Nephron progenitor cell (in vitro differentiated cells): ENCODE measurements around the gene CEP162.
"Not testable (repeated sequence)": the region's sequence is repeated elsewhere in the genome, so short reads cannot be mapped to it uniquely, and the experiment has no call there.

Experiments
- DNase-seq: peaks from one replicate; pipeline ENCODE4 v3.0.0; 2021
- H3K27ac Mint-ChIP-seq: 2 replicates; pipeline ENCODE4 v1.8.0; 2021; ENCODE audit warnings: mild to moderate bottlenecking, moderate library complexity, mixed read lengths
- H3K27me3 Mint-ChIP-seq: 2 replicates; pipeline ENCODE4 v1.8.0; 2021; ENCODE audit warnings: mild to moderate bottlenecking, low read depth, mixed read lengths; ENCODE audit not compliant: poor library complexity
- H3K36me3 Mint-ChIP-seq: 2 replicates; pipeline ENCODE4 v1.8.0; 2021; ENCODE audit warnings: low read depth, mixed read lengths
- H3K4me1 Mint-ChIP-seq: 2 replicates; pipeline ENCODE4 v1.8.0; 2021; ENCODE audit warnings: mixed read lengths
- H3K4me3 Mint-ChIP-seq: 2 replicates; pipeline ENCODE4 v1.8.0; 2021; ENCODE audit warnings: mild to moderate bottlenecking, moderate library complexity, mixed read lengths
- H3K9me3 Mint-ChIP-seq: 2 replicates; pipeline ENCODE4 v1.8.0; 2021; ENCODE audit warnings: mild to moderate bottlenecking, moderate library complexity, mixed read lengths
- CTCF ChIP-seq: fragments of 200-600 bp; sonication (generic); IDR thresholded peaks from 2 replicates; pipeline ENCODE4 v1.5.0; 2021; ENCODE audit warnings: antibody characterized with exemption

Gene CEP162

GRCh38 chr6:84137051-84137375 is 90.4 kb downstream of the CEP162 start:
- no peak overlapping the region for H3K4me3 Mint-ChIP-seq
- DNase-seq, result no peak
- peaks cover 29% of the 10 kb centered on the region for H3K9me3 Mint-ChIP-seq
- no peak for TF ChIP-seq CTCF
- no peak overlapping the region for H3K27ac Mint-ChIP-seq
- peaks cover 39% of the 10 kb centered on the region for H3K4me1 Mint-ChIP-seq
- no peaks in the 10 kb centered on the region for H3K27me3 Mint-ChIP-seq
- peaks cover 64% of the 10 kb centered on the region for H3K36me3 Mint-ChIP-seq

GRCh38 chr6:84136364-84137050 is 90.9 kb downstream of the CEP162 start:
- TF ChIP-seq CTCF, result no peak
- DNase-seq, result no peak
- Mint-ChIP-seq H3K4me1 (peaks cover 34% of the 10 kb centered on the region), H3K27me3 (no peaks in the 10 kb centered on the region), H3K4me3 (no peak overlapping the region), H3K36me3 (peaks cover 69% of the 10 kb centered on the region), H3K9me3 (peaks cover 34% of the 10 kb centered on the region), H3K27ac (no peak overlapping the region)

GRCh38 chr6:84135291-84135690 is 92.2 kb downstream of the CEP162 start:
- TF ChIP-seq CTCF, result no peak
- H3K4me1 Mint-ChIP-seq, result peaks cover 22% of the 10 kb centered on the region
- DNase-seq, result no peak
- peaks cover 46% of the 10 kb centered on the region for H3K9me3 Mint-ChIP-seq
- no peak overlapping the region for H3K27ac Mint-ChIP-seq
- peaks cover 79% of the 10 kb centered on the region for H3K36me3 Mint-ChIP-seq
- H3K4me3 Mint-ChIP-seq, result no peak overlapping the region
- H3K27me3 Mint-ChIP-seq, result no peaks in the 10 kb centered on the region

- H3K4me3 Mint-ChIP-seq, H3K27me3 Mint-ChIP-seq, H3K4me1 Mint-ChIP-seq, H3K27ac Mint-ChIP-seq, DNase-seq: not testable (repeated sequence)
- H3K9me3 Mint-ChIP-seq, result peaks cover 54% of the 10 kb centered on the region
- peaks cover 76% of the 10 kb centered on the region for H3K36me3 Mint-ChIP-seq
Measured at GRCh38 chr6:84133385-84133784, 94.1 kb downstream of the CEP162 start.

- H3K27me3 Mint-ChIP-seq, H3K4me3 Mint-ChIP-seq, DNase-seq, H3K4me1 Mint-ChIP-seq, H3K27ac Mint-ChIP-seq: not testable (repeated sequence)
- Mint-ChIP-seq H3K36me3 (peaks cover 64% of the 10 kb centered on the region), H3K9me3 (peaks cover 51% of the 10 kb centered on the region)
Measured at GRCh38 chr6:84129588-84129987, 97.9 kb downstream of the CEP162 start.

GRCh38 chr6:84123186-84123585 is 104.3 kb downstream of the CEP162 start:
- no peak overlapping the region for H3K4me3 Mint-ChIP-seq
- no peak for TF ChIP-seq CTCF
- H3K36me3 Mint-ChIP-seq, result peaks cover 40% of the 10 kb centered on the region
- no peaks in the 10 kb centered on the region for H3K27me3 Mint-ChIP-seq
- no peak overlapping the region for H3K27ac Mint-ChIP-seq
- H3K9me3 Mint-ChIP-seq, result peaks cover 5% of the 10 kb centered on the region
- no peak for DNase-seq
- peaks cover 9% of the 10 kb centered on the region for H3K4me1 Mint-ChIP-seq

- Mint-ChIP-seq H3K36me3 (peaks cover 26% of the 10 kb centered on the region), H3K27ac (no peak overlapping the region), H3K4me1 (peaks cover 10% of the 10 kb centered on the region), H3K4me3 (no peak overlapping the region), H3K9me3 (peaks cover 19% of the 10 kb centered on the region), H3K27me3 (peaks cover 6% of the 10 kb centered on the region)
- TF ChIP-seq CTCF, result no peak
- no peak for DNase-seq
Measured at GRCh38 chr6:84119277-84119676, 108.2 kb downstream of the CEP162 start.
